Measurements from ENCODE around the gene TRAF4.

DNA sequence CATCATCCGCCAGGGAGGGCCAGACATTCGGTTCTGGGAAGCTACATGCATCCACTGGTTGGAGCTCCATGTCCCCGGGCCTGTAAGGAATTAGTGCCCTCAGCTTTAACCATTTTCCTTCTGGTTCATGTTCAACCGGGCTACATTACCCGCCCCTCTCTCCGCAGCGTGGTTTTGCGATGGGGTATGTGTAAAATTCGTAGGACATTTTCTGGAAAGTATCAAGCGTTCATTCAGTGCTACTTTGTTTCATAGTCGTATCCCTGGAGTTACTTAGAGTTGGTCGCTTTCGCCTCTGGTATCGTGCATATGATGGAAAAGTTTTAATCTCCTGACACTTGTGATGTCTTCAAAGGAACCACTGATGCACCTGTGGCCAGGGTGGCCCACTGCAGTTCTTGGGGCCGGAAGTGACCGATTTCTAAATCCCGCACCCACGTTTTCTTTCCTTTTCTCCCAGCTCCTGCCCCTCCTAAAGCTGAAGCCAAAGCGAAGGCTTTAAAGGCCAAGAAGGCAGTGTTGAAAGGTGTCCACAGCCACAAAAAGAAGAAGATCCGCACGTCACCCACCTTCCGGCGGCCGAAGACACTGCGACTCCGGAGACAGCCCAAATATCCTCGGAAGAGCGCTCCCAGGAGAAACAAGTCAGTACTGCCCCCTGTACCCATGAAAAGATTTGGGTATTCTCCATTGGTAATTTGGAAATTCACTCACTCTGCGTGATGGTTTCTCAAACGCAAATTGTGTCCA lies 23.4 kb upstream of the TRAF4 start:
- TF ChIP-seq CTCF (IDR thresholded peaks at IDR 0.05; ENCODE audit: low read depth, low read length, missing input control), result no peak
- TF ChIP-seq ATF3 (IDR thresholded peaks at IDR 0.05), result no peak
- TF ChIP-seq, protein P1, sequence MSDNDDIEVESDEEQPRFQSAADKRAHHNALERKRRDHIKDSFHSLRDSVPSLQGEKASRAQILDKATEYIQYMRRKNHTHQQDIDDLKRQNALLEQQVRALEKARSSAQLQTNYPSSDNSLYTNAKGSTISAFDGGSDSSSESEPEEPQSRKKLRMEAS (IDR thresholded peaks at IDR 0.05), result no peak
- TF ChIP-seq YY1 (IDR thresholded peaks at IDR 0.05), result no peak
